ENCODE measurements around the gene FAM184B.
"Not testable (repeated sequence)": the region's sequence is repeated elsewhere in the genome, so short reads cannot be mapped to it uniquely, and the experiment has no call there.

FAM184B gene

DNA sequence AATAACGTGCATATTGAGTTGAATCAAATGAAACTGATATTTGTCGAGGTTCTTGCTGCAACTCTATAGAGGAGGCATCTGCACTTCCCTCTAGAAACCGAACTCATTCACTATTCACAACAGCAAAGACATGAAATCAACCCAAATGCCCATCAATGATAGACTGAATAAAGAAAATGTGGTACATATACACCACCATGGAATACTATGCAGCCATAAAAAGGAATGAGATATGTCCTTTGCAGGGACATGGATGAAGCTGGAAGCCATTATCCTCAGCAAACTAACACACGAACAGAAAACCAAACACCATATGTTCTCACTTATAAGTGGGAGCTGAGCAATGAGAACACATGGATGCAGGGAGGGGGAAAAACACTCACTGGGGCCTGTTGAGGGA, 96.8 kb downstream of the FAM184B start:
- DNase-seq (ENCODE audit: low read depth in 2 of 2), result not testable (repeated sequence)

GRCh38 chr4:17682222-17682566, 99.2 kb downstream of the FAM184B start:
- DNase-seq (ENCODE audit: low read depth in 2 of 2), result no peak

- DNase-seq (ENCODE audit: low read depth in 2 of 2), result no peak
These were observed 99.9 kb downstream of the FAM184B start for GRCh38 chr4:17681281-17682221.

- no peak for DNase-seq (ENCODE audit: low read depth in 2 of 2)
These were observed 100.7 kb downstream of the FAM184B start for GRCh38 chr4:17680559-17681280.

- DNase-seq (ENCODE audit: low read depth in 2 of 2), result no peak
These were observed 111.0 kb downstream of the FAM184B start for GRCh38 chr4:17670423-17670822.

DNA sequence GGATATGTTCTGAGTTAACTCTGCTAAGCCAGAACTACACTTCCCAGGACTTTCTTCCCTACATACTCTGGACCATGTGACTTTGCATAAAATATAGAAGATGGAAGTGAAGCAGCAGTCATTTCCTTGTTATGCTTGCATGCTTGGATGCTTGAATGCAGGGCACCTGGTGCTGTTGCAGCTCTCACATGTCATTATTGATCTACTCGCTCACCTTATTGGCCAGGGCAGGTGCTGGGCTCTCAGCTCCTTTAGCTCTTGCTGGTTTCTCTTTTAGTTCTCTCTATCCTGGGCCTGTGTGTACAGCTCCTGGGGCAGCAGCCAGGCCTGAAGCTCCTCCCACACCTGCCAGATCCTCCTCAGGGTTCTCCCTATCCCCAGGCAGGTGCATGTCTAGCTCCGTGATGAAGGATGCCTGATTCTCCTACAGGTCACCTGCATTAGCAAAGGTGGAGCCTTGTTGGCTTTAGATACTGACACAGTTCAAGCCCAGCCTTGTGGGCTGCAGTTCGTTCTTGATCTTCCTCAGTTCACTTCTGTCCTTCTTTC, 113.7 kb downstream of the FAM184B start:
- no peak for DNase-seq (ENCODE audit: low read depth in 2 of 2)

- DNase-seq (ENCODE audit: low read depth in 2 of 2), result no peak
These were observed 114.2 kb downstream of the FAM184B start for GRCh38 chr4:17667253-17667652.

- DNase-seq (ENCODE audit: low read depth in 2 of 2), result no peak
These were observed 115.6 kb downstream of the FAM184B start for GRCh38 chr4:17665852-17666251.

GRCh38 chr4:17665346-17665745, 116.1 kb downstream of the FAM184B start:
- DNase-seq (ENCODE audit: low read depth in 2 of 2), result no peak

GRCh38 chr4:17664755-17665154, 116.7 kb downstream of the FAM184B start:
- no peak for DNase-seq (ENCODE audit: low read depth in 2 of 2)

GRCh38 chr4:17662694-17663093, 118.7 kb downstream of the FAM184B start:
- DNase-seq (ENCODE audit: low read depth in 2 of 2), result no peak

DNA sequence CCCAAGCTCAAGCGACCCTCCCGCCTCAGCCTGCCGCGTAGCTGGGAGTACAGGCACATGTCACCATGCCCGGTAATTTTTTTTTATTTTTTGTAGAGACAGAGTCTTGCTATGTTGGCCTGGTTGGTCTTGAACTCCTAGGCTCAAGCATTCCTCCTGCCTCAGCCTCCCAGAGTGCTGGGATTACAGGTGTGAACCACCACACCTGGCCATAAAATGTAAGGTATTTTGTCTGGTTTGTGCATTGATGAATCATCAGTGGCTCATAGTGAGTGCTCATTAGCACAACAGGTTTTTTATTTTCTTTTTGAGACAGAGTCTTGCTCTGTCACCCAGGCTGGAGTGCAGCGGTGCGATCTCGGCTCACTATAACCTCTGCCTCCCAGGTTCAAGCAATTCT, 122.2 kb downstream of the FAM184B start:
- not testable (repeated sequence) for DNase-seq (ENCODE audit: low read depth in 2 of 2)

- DNase-seq (ENCODE audit: low read depth in 2 of 2), result no peak
These were observed 123.6 kb downstream of the FAM184B start for GRCh38 chr4:17657849-17658248.

GRCh38 chr4:17657090-17657489, 124.3 kb downstream of the FAM184B start:
- DNase-seq (ENCODE audit: low read depth in 2 of 2), result no peak

DNA sequence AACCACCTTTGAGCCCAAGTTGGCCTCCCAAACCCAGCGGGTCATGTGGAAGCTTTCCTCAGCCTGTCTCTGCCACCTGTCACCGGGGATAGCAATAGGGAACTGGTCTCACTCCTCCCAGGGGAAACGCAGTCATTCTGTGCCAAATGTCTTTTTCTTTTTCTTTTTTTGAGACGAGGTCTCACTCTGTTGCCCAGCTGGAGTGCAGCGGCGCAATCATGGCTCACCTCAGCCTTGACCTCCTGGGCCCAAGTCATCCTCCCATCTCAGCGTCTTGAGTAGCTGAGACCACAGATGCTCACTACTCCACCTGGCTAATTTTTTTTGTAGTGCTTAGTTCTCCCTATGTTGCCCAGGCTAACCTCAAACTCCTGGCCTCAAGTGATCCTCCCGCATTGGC, 126.7 kb downstream of the FAM184B start:
- DNase-seq (ENCODE audit: low read depth in 2 of 2), result no peak

DNA sequence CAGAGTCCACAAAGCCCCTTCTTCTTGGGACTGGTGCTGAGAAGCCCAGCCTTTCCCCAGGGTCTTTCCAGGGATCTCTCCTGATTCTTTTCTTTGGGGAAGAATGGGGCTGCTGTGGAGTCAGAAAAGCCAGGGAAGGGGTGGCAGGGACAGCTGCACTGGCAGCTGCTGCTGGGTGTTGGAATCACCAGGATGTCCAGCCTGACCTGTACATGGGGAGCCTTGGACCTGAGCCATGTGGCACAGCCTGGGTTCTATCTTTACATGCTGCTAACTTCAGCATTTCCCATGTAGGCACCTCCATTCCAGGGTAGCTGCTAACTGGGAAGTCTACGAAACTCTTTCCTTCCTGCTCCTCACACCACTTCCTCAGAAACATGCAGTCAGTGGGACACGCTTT, 131.0 kb downstream of the FAM184B start:
- DNase-seq (ENCODE audit: low read depth in 2 of 2), result no peak

DNA sequence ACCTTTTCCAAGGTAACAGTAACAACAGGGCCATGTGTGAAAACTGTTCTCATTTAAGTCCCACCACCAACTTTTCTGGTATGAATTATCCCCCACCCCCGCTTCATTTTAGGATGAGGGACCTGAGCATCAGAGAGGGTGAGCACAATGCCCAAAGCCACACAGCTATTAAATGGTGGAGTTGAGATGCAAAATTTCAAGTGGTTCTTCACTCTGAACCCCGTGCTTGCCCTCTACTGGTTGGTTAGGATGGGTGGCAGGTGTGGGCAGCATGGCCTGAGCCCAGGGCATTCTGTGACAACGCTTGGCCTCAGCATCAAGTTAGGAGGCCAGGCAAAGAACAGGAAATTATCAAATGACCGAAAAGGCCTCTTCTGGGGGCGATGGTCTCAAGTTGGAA, 133.5 kb downstream of the FAM184B start:
- DNase-seq (ENCODE audit: low read depth in 2 of 2), result no peak

DNA sequence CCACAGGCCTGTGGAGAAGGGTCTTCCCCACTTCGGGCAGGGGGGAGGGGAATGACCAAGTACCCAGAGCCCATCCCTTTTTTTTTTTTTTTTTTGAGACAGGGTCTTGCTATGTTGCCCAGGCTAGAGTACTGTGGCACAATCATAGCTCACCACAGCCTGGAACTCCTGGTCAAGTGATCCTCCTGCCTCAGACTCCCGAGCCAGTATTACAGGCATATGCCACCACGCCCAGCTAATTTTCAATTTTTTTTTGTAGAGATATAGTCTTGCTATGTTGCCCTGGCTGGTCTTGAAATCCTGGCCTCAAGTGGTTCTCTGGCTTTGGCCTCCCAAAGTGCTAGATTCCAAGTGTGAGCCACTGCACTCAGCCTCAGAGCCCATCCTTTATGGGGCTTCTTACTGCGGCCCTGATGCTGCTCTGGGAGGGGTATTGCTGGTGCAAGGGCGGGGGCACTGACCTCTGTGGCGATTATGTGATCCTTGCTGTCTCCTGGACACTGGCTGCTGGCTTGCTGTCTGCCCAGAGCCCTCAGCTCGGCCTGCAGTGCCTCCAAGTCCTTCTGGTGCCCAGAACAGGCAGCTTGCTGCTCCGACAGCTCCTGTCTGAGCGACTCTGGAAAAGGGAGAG, 134.1 kb downstream of the FAM184B start:
- no peak for DNase-seq (ENCODE audit: low read depth in 2 of 2)

DNA sequence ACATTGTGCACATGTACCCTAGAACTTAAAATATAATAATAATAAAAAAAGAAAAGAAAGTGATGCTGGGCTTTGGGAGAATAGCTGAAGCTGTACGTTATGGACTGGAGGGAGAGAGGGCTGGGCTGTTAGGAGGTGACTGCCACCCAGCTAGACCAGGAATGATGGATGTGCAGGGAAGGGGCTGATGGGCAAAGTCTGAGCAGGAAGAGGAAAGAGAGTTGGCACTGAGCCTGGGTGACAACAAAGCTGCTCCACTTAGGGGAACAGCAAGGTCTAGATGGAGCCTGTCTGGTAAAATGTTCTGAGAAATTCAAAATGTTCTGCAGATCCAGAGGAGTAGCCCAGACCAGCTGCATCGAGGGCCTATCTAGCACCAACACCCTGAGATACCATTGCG, 134.7 kb downstream of the FAM184B start:
- DNase-seq (ENCODE audit: low read depth in 2 of 2), result no peak

DNA sequence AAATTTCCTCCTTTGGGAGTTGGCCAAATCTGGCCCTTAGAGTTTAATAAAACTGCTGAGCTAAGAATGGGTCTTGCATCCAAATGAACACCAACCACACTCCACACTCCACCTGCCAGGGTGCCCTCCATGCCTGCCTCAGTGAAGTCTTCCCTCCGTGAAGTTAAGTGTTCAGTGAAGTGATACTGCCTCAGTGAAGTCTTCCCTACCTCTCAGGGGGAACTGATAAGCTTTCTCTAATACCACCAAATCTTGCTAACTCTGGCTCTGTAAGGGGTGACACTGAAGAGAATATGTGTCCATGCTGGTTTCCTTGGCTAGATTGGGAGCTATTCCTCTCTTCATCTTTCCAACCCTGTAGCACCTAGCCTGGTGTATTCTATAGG, 139.0 kb downstream of the FAM184B start:
- DNase-seq (ENCODE audit: low read depth in 2 of 2), result no peak

DNA sequence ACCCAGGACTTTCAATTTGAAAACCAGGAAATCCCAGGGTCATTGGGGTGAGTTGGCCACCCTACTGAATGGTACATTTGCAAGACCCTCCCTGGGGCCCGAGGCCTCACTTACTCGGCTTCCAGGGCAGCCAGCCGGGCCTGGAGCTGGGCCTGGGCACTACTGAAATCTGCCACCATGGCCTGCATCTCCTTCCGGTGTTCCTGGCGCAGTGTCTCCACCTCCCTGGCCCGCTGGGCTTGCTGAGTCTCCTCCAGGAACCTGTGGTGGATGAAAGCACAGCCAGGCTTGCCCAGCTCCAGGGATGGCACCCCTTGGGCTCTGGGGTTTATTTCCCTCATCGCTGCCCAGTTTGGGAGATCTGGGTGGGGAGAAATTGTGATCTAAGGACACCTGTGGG, 142.3 kb downstream of the FAM184B start:
- no peak for DNase-seq (ENCODE audit: low read depth in 2 of 2)
